GM19324 (cell line): ENCODE data around the gene CHPT1.

Source experiments
- ATAC-seq: cut with Tn5 transposase; IDR thresholded peaks from one replicate; pipeline ENCODE4 v1.9.1; 2021; ENCODE audit warnings: mild to moderate bottlenecking, moderate library complexity; ENCODE audit not compliant: unreplicated experiment, low FRiP score

The CHPT1 gene

GRCh38 chr12:101759396-101760047 is 62.1 kb downstream of the CHPT1 start:
- no peak for ATAC-seq

DNA sequence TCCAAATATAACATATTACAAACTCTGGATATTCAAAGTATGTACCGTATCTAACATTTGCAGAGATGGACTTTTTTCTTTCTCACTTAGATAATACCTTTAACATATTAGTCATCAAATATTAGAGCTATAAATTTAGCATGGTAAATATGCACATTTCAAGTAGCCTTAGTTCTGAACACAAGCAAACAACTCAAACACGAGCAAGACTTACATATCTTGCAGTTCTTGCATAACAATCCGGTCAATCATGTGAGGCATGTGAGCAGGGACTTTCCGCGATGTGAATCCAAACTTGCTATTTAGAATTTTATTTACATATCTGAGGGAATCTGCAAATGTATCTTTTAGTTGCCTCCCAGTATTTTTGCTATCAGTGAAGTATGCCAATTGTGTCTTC is 63.9 kb downstream of the CHPT1 start:
- ATAC-seq, result no peak

GRCh38 chr12:101761781-101762180 is 64.3 kb downstream of the CHPT1 start:
- ATAC-seq, result no peak

DNA sequence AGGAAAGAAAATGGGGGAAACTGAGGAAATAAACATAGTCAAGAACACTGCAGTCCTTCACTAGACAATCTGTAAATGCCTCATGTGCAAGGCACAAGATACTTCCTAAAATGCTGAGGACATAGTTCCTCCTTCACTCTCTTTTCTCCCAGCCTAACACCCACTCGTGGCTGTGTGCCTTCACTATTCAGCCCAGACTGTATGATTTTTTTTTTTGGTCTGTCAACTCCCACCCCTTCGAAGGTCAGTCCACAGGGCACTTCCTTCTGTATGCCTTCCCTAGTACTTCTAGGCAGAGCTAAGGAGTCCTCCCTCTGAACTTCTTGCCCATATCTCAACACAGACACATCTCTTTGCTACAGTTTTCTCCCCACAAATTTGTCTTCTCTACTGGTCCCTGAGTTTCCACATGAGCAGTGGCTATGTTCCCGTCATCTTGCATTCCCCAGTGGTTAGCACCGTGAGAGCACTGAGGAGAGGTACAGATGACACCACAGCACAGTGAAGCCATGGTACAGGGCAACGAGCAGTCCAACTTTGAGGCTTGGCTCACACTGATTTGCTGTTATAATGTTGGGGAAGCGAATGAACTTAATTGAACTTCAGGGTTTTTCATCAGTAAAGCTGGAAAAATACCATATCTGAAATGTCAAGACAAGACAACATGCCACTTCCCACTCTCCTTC is 65.9 kb downstream of the CHPT1 start:
- ATAC-seq, result no peak

DNA sequence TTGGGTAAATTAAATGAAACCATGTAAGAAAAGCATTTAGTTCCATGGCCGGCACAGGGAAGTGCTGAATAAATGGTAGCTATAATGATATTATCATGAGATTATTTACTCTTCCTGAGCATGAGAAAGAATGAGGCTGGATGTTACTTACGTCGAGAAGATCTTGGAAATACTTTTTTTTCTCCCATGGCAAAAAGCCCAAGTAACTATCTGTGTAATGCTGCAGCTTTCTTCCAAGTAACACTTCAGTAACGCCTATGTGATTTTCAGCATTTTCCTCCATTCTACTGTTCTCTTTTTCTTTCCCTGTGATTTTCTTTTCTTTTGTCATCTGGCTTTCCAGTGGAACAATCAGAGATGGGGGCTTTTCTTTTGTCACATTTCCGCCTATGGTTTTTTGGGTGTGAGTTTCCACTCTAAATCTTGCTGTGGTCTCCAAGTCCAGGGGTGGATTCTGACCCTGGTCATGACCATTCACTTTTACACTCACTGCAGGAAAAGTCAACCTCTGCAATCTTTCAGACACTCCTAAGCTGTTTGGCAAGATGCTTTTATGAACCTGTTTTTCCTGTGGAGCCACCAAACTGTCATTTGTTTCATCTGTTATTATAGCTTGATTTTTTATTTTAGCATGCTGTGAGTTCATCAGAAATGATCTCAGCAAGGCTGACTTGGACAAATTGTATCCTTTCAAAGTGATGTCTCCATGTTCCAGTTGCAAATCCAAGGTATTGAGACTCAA is 66.8 kb downstream of the CHPT1 start:
- no peak for ATAC-seq

DNA sequence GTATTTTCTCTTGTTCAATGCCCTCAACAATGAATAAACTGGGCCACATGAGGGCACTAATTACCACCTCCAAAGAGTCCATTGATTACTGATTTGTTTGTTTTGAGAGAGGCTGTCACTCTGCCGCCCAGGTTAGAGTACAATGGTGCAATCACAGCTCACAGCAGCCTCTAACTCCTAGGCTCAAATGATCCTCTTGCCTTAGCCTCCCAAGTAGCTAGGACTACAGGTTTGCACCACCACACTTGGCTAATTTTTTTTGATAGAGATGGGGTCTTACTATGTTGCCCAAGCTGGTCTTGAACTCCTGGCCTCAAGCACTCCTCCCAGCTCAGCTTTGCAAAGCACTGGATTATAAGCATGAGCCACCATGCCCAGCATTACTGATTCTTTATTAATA is 70.1 kb downstream of the CHPT1 start:
- no peak for ATAC-seq

DNA sequence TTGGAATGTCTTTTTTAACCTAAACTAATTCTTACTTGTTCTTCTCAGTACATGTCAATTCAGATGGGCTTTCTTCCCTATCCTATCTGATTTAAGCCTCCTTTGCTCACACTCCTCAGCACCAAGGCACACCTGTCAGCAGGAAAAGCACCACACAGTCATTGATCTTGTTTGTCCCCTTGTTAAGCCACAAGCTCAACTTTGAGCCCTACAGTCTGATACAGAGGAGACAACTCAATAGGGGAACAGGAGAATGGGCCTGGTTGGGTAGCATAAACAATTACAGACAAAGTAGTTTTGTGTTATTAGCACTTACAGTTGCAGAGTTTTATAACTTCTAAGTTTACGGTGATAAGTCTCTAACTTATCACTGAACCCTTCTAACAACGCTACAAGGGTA is 71.3 kb downstream of the CHPT1 start:
- ATAC-seq, result no peak

DNA sequence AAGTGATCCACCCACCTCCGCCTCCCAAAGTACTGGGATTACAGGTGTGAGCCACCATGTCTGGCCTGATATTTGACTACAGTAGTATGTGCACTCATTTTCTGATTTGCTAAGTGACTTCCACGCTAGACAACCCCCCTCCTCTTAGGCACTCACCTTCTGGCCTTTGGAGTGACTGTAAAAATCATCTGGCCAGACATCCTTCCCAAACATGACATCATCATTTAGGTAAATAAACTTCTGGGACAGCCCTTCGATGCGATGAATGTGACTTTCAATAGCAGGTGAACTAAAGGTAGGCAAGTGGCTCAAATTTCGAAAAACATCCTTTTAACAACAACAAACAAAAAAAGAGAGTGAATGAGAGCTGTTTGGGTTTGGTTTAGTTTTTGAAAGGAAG is 72.4 kb downstream of the CHPT1 start:
- ATAC-seq, result no peak

GRCh38 chr12:101772012-101772775 is 74.8 kb downstream of the CHPT1 start:
- ATAC-seq, result no peak

- ATAC-seq, result peak; percentile 65
Observed at GRCh38 chr12:101773650-101774162, 76.3 kb downstream of the CHPT1 start.

DNA sequence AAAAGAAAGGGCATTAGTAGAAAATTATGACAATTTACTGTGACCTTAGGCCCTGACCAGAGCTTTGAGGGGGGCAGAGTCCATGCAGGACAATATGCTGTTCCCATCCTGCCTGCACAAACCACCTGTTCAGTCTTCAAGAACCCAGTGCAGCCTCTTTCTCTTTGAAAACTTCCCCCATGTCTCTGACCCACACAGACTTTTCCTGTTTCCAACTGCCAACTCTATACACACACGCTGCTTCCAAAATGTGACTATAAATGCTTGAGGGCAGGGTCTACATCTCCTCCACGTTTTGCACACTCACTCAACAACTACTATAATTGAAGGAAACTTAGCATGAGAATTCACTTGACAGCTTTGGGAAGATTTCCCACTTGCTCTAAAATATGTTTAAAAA is 78.4 kb downstream of the CHPT1 start:
- no peak for ATAC-seq

DNA sequence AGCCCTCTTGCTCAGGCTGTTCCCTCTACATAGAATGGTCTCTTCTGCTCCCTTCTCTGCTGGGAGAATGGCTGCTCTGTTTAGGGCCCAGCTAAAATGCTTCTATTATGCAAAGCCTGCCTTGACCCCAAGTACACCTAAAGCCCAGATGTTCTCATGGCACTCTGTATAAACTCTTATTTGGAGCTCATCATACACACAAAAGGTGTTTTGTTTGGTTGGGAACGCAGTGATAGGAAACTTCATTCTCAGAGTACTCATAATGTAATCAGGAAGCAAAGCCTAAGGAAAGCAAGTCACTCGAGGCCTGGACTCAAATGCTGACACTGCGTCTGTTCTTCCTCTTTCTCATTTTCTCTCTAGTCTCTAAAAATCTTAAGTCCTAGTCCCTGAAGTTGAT is 80.0 kb downstream of the CHPT1 start:
- no peak for ATAC-seq

- no peak for ATAC-seq
Observed at GRCh38 chr12:101777978-101778377, 80.5 kb downstream of the CHPT1 start.
